ENCODE data around the gene ISOC1.

- TF ChIP-seq REST (IDR thresholded peaks at IDR 0.05; ENCODE audit: insufficient read depth in 1 of 2, low read depth in 2 of 2, low read length in 1 of 2): no peak
- no peak for TF ChIP-seq CTCF (IDR thresholded peaks at IDR 0.05)
Measured at GRCh38 chr5:129061849-129062248, 32.7 kb upstream of the ISOC1 start.
